Body of pancreas (tissue), 4 donors: ENCODE measurements around the gene MYL3.

Experiments used
- CTCF ChIP-seq, 7 experiments: fragments of 450-650 bp in 4 of 7; fragments of 200-600 bp in 3 of 7; sonication (generic) in 3 of 7; IDR thresholded peaks; one replicate each; pipeline ENCODE4 v1.5.1; 2016 to 2019; ENCODE audit warnings: antibody characterized with exemption in 7 of 7
- POLR2A ChIP-seq, 3 donors: fragments of 450-650 bp; IDR thresholded peaks; one replicate each; pipeline ENCODE4 v1.6.1; 2016; ENCODE audit warnings: antibody characterized with exemption in 3 of 3, mild to moderate bottlenecking in 2 of 3

GRCh38 chr3:46861605-46862368, 1.5 kb downstream of the MYL3 start:
- TF ChIP-seq CTCF (IDR thresholded peaks at IDR 0.05) (no peak), POLR2A (IDR thresholded peaks at IDR 0.05) (no peak)
